NCI-H2081 (cell line): ENCODE measurements around the gene VMO1.

ENCODE experiments used
- DNase-seq, 2 experiments: peaks; one replicate each; lab custom pipeline; 2025; lab: John Stamatoyannopoulos, UW

The VMO1 gene

GRCh38 chr17:4800462-4801196 is 14.5 kb upstream of the VMO1 start:
- no peak for DNase-seq

- no peak for DNase-seq
These were observed 10.4 kb upstream of the VMO1 start for GRCh38 chr17:4796552-4796920.

GRCh38 chr17:4795168-4795567 is 9.0 kb upstream of the VMO1 start:
- DNase-seq, result no peak

- DNase-seq, result no peak
These were observed 4.5 kb upstream of the VMO1 start for GRCh38 chr17:4790705-4791088.

GRCh38 chr17:4789951-4790704 is 4.0 kb upstream of the VMO1 start:
- DNase-seq, result peak; percentile 58 to 75

- DNase-seq, result no peak
These were observed 3.5 kb upstream of the VMO1 start for GRCh38 chr17:4789701-4789950.

- no peak for DNase-seq
These were observed 2.9 kb upstream of the VMO1 start, which contains the start of gene GLTPD2 for GRCh38 chr17:4788807-4789700. Gene GLTPD2 (plus strand): TSS chr17:4788964. CDS start chr17:4789012, 48 bp downstream.

- no peak for DNase-seq
These were observed 2.1 kb upstream of the VMO1 start for GRCh38 chr17:4788159-4788806.

GRCh38 chr17:4786516-4786915 is 352 bp upstream of the VMO1 start:
- no peak for DNase-seq

GRCh38 chr17:4785311-4786105 is 656 bp downstream of the VMO1 start:
- no peak for DNase-seq

GRCh38 chr17:4782652-4783051 is 3.5 kb downstream of the VMO1 start:
- DNase-seq, result no peak

- no peak for DNase-seq
These were observed 5.7 kb downstream of the VMO1 start for GRCh38 chr17:4780325-4780955.

- DNase-seq, result no peak
These were observed 8.0 kb downstream of the VMO1 start for GRCh38 chr17:4777969-4778760.

- no peak for DNase-seq
These were observed 13.9 kb downstream of the VMO1 start for GRCh38 chr17:4772235-4772613.

- DNase-seq, result peak; percentile 28 to 56
These were observed 14.5 kb downstream of the VMO1 start, which contains the start of gene TM4SF5 for GRCh38 chr17:4771519-4772234. Gene TM4SF5 (plus strand): TSS chr17:4771886. CDS start chr17:4771923, 37 bp downstream.

- no peak for DNase-seq
These were observed 16.5 kb downstream of the VMO1 start for GRCh38 chr17:4769628-4770027.

GRCh38 chr17:4768298-4768697 is 17.9 kb downstream of the VMO1 start:
- no peak for DNase-seq

GRCh38 chr17:4766723-4767122 is 19.4 kb downstream of the VMO1 start:
- no peak for DNase-seq

GRCh38 chr17:4766201-4766600 is 20.0 kb downstream of the VMO1 start:
- DNase-seq, result no peak
